ENCODE results near the gene STARD13.

DNA sequence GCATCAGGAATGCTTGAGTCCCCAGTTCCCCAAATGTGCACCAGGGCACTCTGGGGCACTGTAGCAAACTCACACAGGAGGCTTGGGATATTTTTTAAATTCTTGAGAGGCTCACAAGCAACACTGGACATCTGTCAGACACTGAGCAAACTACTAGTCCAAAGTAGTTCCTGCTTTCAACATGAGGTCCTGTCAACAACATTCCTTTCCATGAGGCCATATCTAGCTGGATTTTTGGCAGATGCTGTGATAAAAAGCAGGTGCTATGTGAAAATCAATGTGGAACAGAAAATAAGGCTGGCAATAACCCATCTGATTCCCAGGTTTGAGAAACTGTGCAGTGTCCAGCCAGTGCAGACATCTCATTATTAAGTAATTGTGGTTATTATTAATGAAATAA, 50.5 kb downstream of the STARD13 start:
- TF ChIP-seq GABPA (IDR thresholded peaks at IDR 0.05 in 1 of 2, conservative IDR thresholded peaks at IDR 0.05 in 1 of 2) (no peak), RAD21 (IDR thresholded peaks at IDR 0.05) (peak; percentile 56 to 69), REST (IDR thresholded peaks at IDR 0.05) (peak; percentile 13), JUND (IDR thresholded peaks at IDR 0.05) (peak in 1 of 2 donors; percentile 74), EGR1 (IDR thresholded peaks at IDR 0.05; ENCODE audit: low read depth in 2 of 2) (peak in 1 of 2 donors; percentile 79), HNF4A (conservative IDR thresholded peaks at IDR 0.05) (peak; percentile 72 to 80), ATF3 (IDR thresholded peaks at IDR 0.05) (peak; percentile 77), SP1 (IDR thresholded peaks at IDR 0.05) (peak; percentile 44)
- TF ChIP-seq, protein P1, sequence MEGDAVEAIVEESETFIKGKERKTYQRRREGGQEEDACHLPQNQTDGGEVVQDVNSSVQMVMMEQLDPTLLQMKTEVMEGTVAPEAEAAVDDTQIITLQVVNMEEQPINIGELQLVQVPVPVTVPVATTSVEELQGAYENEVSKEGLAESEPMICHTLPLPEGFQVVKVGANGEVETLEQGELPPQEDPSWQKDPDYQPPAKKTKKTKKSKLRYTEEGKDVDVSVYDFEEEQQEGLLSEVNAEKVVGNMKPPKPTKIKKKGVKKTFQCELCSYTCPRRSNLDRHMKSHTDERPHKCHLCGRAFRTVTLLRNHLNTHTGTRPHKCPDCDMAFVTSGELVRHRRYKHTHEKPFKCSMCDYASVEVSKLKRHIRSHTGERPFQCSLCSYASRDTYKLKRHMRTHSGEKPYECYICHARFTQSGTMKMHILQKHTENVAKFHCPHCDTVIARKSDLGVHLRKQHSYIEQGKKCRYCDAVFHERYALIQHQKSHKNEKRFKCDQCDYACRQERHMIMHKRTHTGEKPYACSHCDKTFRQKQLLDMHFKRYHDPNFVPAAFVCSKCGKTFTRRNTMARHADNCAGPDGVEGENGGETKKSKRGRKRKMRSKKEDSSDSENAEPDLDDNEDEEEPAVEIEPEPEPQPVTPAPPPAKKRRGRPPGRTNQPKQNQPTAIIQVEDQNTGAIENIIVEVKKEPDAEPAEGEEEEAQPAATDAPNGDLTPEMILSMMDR (IDR thresholded peaks at IDR 0.05; ENCODE audit: low read depth, low read length, missing input control): no peak
- TF ChIP-seq, protein P2, sequence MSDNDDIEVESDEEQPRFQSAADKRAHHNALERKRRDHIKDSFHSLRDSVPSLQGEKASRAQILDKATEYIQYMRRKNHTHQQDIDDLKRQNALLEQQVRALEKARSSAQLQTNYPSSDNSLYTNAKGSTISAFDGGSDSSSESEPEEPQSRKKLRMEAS (IDR thresholded peaks at IDR 0.05): peak; percentile 85
- TF ChIP-seq, protein P3, sequence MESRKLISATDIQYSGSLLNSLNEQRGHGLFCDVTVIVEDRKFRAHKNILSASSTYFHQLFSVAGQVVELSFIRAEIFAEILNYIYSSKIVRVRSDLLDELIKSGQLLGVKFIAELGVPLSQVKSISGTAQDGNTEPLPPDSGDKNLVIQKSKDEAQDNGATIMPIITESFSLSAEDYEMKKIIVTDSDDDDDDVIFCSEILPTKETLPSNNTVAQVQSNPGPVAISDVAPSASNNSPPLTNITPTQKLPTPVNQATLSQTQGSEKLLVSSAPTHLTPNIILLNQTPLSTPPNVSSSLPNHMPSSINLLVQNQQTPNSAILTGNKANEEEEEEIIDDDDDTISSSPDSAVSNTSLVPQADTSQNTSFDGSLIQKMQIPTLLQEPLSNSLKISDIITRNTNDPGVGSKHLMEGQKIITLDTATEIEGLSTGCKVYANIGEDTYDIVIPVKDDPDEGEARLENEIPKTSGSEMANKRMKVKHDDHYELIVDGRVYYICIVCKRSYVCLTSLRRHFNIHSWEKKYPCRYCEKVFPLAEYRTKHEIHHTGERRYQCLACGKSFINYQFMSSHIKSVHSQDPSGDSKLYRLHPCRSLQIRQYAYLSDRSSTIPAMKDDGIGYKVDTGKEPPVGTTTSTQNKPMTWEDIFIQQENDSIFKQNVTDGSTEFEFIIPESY (IDR thresholded peaks at IDR 0.05): peak; percentile 68

All from liver (tissue), 3 donors.